A549 treated with ZK216348 at 1 μM for 4 hours (cell line): ENCODE data around the gene EME1. TPM values are rescaled to one million over a fixed set of nuclear protein-coding genes. Genes with fewer than 3 reads are reported as not detected.

Experiments used
- total RNA-seq: library from RNA; stranded (reverse); fragments of 200-300 nt; extraction: Qiagen RNA extraction; gene quantifications from 5 replicates; pipeline ENCODE4 v1.2.3, GENCODE V29; 2022; ENCODE audit warnings: low read depth

Gene EME1
- total RNA-seq = 14.1 to 17.0 TPM (median 15.3 TPM) in 5 replicates

GRCh38 chr17:50372758-50373556 lies at the start of gene EME1, which contains the start of gene MRPL27:
Gene EME1, plus strand, starts transcription at chr17:50373229. Its CDS starts 1,980 bp downstream, at chr17:50375209.
Gene MRPL27, minus strand, starts transcription at chr17:50373184. Its CDS starts 14 bp downstream, at chr17:50373170.

GRCh38 chr17:50345432-50346312 lies 27.4 kb upstream of the EME1 start, which contains the start of gene XYLT2:
Gene XYLT2, plus strand, starts transcription at chr17:50346126. Its CDS starts 15 bp downstream, at chr17:50346141.

GRCh38 chr17:50397111-50397918 lies 24.3 kb downstream of the EME1 start, which contains the start of gene LRRC59:
Gene LRRC59, minus strand, starts transcription at chr17:50397523. Its CDS starts 206 bp downstream, at chr17:50397317.

GRCh38 chr17:50425682-50426471 lies 52.8 kb downstream of the EME1 start, which contains the start of gene ACSF2:
Gene ACSF2, plus strand, starts transcription at chr17:50426218. Its CDS starts 44 bp downstream, at chr17:50426262.

Other genes starting within 250 kb of the EME1 start
- 0.37 to 0.61 TPM (median 0.51 TPM) in 5 replicates for gene SAMD14, start 243.1 kb upstream of the EME1 start, total RNA-seq
- 35.3 to 62.2 TPM (median 57.5 TPM) in 5 replicates for gene PPP1R9B, start 222.6 kb upstream of the EME1 start, total RNA-seq
- 0.95 to 1.6 TPM (median 1.2 TPM) in 5 replicates for gene SGCA, start 207.2 kb upstream of the EME1 start, total RNA-seq
- gene COL1A1, start 171.6 kb upstream of the EME1 start, total RNA-seq = 4.5 to 10.2 TPM (median 8.2 TPM) in 5 replicates
- 18.3 to 24.2 TPM (median 20.8 TPM) in 5 replicates for gene TMEM92, start 98.8 kb upstream of the EME1 start, total RNA-seq
- 14.3 to 25.7 TPM (median 23.4 TPM) in 5 replicates for gene XYLT2, start 27.1 kb upstream of the EME1 start, total RNA-seq
- 135 to 161 TPM (median 145 TPM) in 5 replicates for gene MRPL27, start within 50 bp of the EME1 start, total RNA-seq
- 228 to 243 TPM (median 236 TPM) in 5 replicates for gene LRRC59, start 24.3 kb downstream of the EME1 start, total RNA-seq
- 11.3 to 16.0 TPM (median 13.0 TPM) in 5 replicates for gene ACSF2, start 53.0 kb downstream of the EME1 start, total RNA-seq
- gene CHAD, start 95.7 kb downstream of the EME1 start, total RNA-seq = not detected in 5 replicates
- gene RSAD1, start 105.6 kb downstream of the EME1 start, total RNA-seq = 25.1 to 38.8 TPM (median 35.6 TPM) in 5 replicates
- 0.08 to 1.1 TPM (median 0.53 TPM) in 5 replicates for gene MYCBPAP, start 135.2 kb downstream of the EME1 start, total RNA-seq
- gene EPN3, start 159.5 kb downstream of the EME1 start, total RNA-seq = 0.16 to 0.28 TPM (median 0.20 TPM) in 4 of 5 replicates, not detected in the other
- 53.1 to 95.8 TPM (median 80.4 TPM) in 5 replicates for gene SPATA20, start 173.9 kb downstream of the EME1 start, total RNA-seq
- gene CACNA1G, start 187.5 kb downstream of the EME1 start, total RNA-seq = 1.9 to 5.0 TPM (median 4.9 TPM) in 5 replicates